Endothelial cell of umbilical vein (primary cell): ENCODE measurements around the gene ZNF681. TPM values are rescaled to one million over a fixed set of nuclear protein-coding genes. Genes with fewer than 3 reads are reported as not detected.
"Not testable (repeated sequence)": the region's sequence is repeated elsewhere in the genome, so short reads cannot be mapped to it uniquely, and the experiment has no call there.

Experiments used
- BruUV-seq: library from RNA; stranded (reverse); fragments of 400-500 nt; replicated peaks from 2 replicates; lab custom pipeline; 2021; lab: Mats Ljungman, UMichigan
- CTCF ChIA-PET: fragments of 300-600, 350-600 bp; sonication (Branson Sonifier 250); formaldehyde crosslinking; loops from one replicate; lab custom pipeline; 2021; ENCODE audit warnings: antibody characterized with exemption, inconsistent platforms; lab: Charles Lee
- POLR2A ChIA-PET: fragments of 300-600, 350-600 bp; sonication (Branson Sonifier 250); formaldehyde crosslinking; loops from one replicate; lab custom pipeline; 2021; ENCODE audit warnings: antibody characterized with exemption, inconsistent platforms; lab: Charles Lee
- DNase-seq: peaks from one replicate; pipeline ENCODE4 v3.0.0-alpha.2; 2011; ENCODE audit warnings: low read depth, low spot score
- FAIRE-seq: peaks from 2 replicates; lab custom pipeline; 2011; peaks lifted over from hg19 to GRCh38; lab: Jason Lieb, UNC
- H2AFZ ChIP-seq: 2 replicates; pipeline ENCODE4 v1.6.0; 2012; ENCODE audit warnings: low read depth, low read length, control low read depth, inconsistent platforms
- H3K27ac ChIP-seq: 2 replicates; pipeline ENCODE4 v1.5.1; 2011; ENCODE audit warnings: low read depth, mild to moderate bottlenecking, control low read depth, low read length, moderate library complexity; ENCODE audit not compliant: insufficient read depth
- H3K27me3 ChIP-seq, 2 experiments: 2 replicates each; pipeline versions ENCODE4 v1.6.0 to v1.6.1; 2011; ENCODE audit warnings: low read length in 2 of 2, mixed read lengths in 1 of 2; ENCODE audit not compliant: control insufficient read depth in 2 of 2, insufficient read depth in 2 of 2
- H3K36me3 ChIP-seq, 2 experiments: 2 replicates in 1 of 2; 3 replicates in 1 of 2; pipeline ENCODE4 v1.5.1; 2011; ENCODE audit warnings: low read length in 2 of 2, mild to moderate bottlenecking in 1 of 2, moderate library complexity in 1 of 2; ENCODE audit not compliant: control insufficient read depth in 2 of 2, insufficient read depth in 2 of 2; ENCODE audit errors: extremely low read depth in 1 of 2
- H3K4me1 ChIP-seq: 3 replicates; pipeline ENCODE4 v1.5.1; 2011; ENCODE audit warnings: mild to moderate bottlenecking, low read length; ENCODE audit not compliant: control insufficient read depth, insufficient read depth; ENCODE audit errors: extremely low read depth
- H3K4me2 ChIP-seq: 2 replicates; pipeline ENCODE4 v1.6.1; 2011; ENCODE audit warnings: low read length, control low read depth, mixed read lengths; ENCODE audit not compliant: insufficient read depth
- H3K4me3 ChIP-seq, 3 experiments: fragments of 200-600 bp in 1 of 3; sonication (generic), shearing (Covaris generic) in 1 of 3; replicated peaks in 1 of 3; 2 replicates each; pipeline ENCODE4 v1.5.1; 2011 to 2016; ENCODE audit warnings: control low read depth in 3 of 3, low read length in 3 of 3, mild to moderate bottlenecking in 2 of 3, inconsistent platforms in 1 of 3, low read depth in 1 of 3, moderate library complexity in 1 of 3; ENCODE audit not compliant: insufficient read depth in 1 of 3
- H3K79me2 ChIP-seq: 2 replicates; pipeline ENCODE4 v1.6.0; 2012; ENCODE audit warnings: low read length, inconsistent platforms; ENCODE audit not compliant: control insufficient read depth, insufficient read depth
- H3K9ac ChIP-seq: replicated peaks from 2 replicates; pipeline ENCODE3; 2011; ENCODE audit warnings: low read length, control low read depth; ENCODE audit not compliant: insufficient read depth; ENCODE audit errors: extremely low read depth
- H3K9me1 ChIP-seq: replicated peaks from 3 replicates; pipeline ENCODE4 v1.6.0; 2011; ENCODE audit warnings: mild to moderate bottlenecking, low read length; ENCODE audit not compliant: control insufficient read depth, insufficient read depth; ENCODE audit errors: extremely low read depth
- H3K9me3 ChIP-seq: replicated peaks from 2 replicates; pipeline ENCODE4 v1.5.1; 2012; ENCODE audit warnings: low read length, inconsistent platforms; ENCODE audit not compliant: control insufficient read depth, insufficient read depth
- H4K20me1 ChIP-seq: replicated peaks from 2 replicates; pipeline ENCODE3; 2011; ENCODE audit warnings: mild to moderate bottlenecking, low read length; ENCODE audit not compliant: control insufficient read depth, insufficient read depth; ENCODE audit errors: extremely low read depth
- EZH2 ChIP-seq: IDR thresholded peaks from 2 replicates; pipeline ENCODE4 v1.6.1; 2012; ENCODE audit warnings: borderline replicate concordance, low read depth, mild to moderate bottlenecking, moderate library complexity, low read length, inconsistent platforms; ENCODE audit not compliant: severe bottlenecking
- FOS ChIP-seq: IDR thresholded peaks from 2 replicates; pipeline ENCODE4 v1.6.1; 2011; ENCODE audit warnings: mild to moderate bottlenecking, low read length, moderate library complexity, borderline replicate concordance; ENCODE audit not compliant: insufficient read depth
- GATA2 ChIP-seq: IDR thresholded peaks from 2 replicates; pipeline ENCODE4 v1.7.0; 2011; ENCODE audit warnings: low read depth, mild to moderate bottlenecking, moderate library complexity, mixed read lengths, low read length; ENCODE audit not compliant: insufficient read length, insufficient read depth
- JUN ChIP-seq: IDR thresholded peaks from 2 replicates; pipeline ENCODE4 v1.6.1; 2011; ENCODE audit warnings: borderline replicate concordance, low read depth; ENCODE audit not compliant: insufficient read length, insufficient read depth
- MYC ChIP-seq: IDR thresholded peaks from one replicate; pipeline ENCODE4 v1.6.1; 2011; ENCODE audit warnings: mild to moderate bottlenecking, low read depth, low read length
- POLR2A ChIP-seq: IDR thresholded peaks from 2 replicates; pipeline ENCODE4 v1.6.1; 2012; ENCODE audit warnings: low read depth, mild to moderate bottlenecking, control low read depth, low read length
- POLR2AphosphoS5 ChIP-seq: IDR thresholded peaks from 2 replicates; pipeline ENCODE4 v1.6.1; 2012; ENCODE audit warnings: low read depth, mild to moderate bottlenecking, control low read depth, low read length, moderate library complexity; ENCODE audit not compliant: insufficient read depth
- dilution Hi-C: fragments of 300-500 bp; cut with MboI; formaldehyde crosslinking; loops from one replicate; pipeline ENCODE4 v1.15.0; 2019; ENCODE audit warnings: low sequenced_read_pairs; ENCODE audit not compliant: extremely low pct_ligation_motif_present
- intact Hi-C: fragments of 100-400 bp; cut with micrococcal nuclease; formaldehyde crosslinking; loops from one replicate; pipeline ENCODE4 v1.10.0; 2022
- polyA plus RNA-seq, 4 experiments: library from polyadenylated mRNA; depleted of rRNA in 3 of 4; stranded (reverse) in 3 of 4; unstranded in 1 of 4; fragments of >200 nt; gene quantifications; 2 replicates each; pipeline versions ENCODE4 v1.2.1 to v1.2.3, GENCODE V29; 2011 to 2012; ENCODE audit warnings: missing spikeins in 1 of 4
- total RNA-seq: library from RNA; stranded (reverse); gene quantifications from 2 replicates; pipeline ENCODE4 v1.2.3, GENCODE V29; 2021
- TF ChIP-seq, protein P1 (sequence below): IDR thresholded peaks from 2 replicates; pipeline ENCODE4 v1.6.1; 2011; ENCODE audit not compliant: insufficient read depth, insufficient read length
- TF ChIP-seq, protein P2 (sequence below), 2 donors: IDR thresholded peaks; 1 replicate in 1 of 2; 2 replicates in 1 of 2; pipeline ENCODE4 v1.5.1; 2011; ENCODE audit warnings: low read length in 2 of 2, mild to moderate bottlenecking in 2 of 2, moderate library complexity in 2 of 2, control low read depth in 1 of 2, inconsistent platforms in 1 of 2, low read depth in 1 of 2; ENCODE audit not compliant: insufficient read depth in 1 of 2; ENCODE audit errors: extremely low read depth in 1 of 2

Gene ZNF681
- total and polyA plus RNA-seq, 2 donors (not counting 3 experiments of a cell fraction or from before 2014, with no cell fraction given), result 0.07 to 1.9 TPM

DNA sequence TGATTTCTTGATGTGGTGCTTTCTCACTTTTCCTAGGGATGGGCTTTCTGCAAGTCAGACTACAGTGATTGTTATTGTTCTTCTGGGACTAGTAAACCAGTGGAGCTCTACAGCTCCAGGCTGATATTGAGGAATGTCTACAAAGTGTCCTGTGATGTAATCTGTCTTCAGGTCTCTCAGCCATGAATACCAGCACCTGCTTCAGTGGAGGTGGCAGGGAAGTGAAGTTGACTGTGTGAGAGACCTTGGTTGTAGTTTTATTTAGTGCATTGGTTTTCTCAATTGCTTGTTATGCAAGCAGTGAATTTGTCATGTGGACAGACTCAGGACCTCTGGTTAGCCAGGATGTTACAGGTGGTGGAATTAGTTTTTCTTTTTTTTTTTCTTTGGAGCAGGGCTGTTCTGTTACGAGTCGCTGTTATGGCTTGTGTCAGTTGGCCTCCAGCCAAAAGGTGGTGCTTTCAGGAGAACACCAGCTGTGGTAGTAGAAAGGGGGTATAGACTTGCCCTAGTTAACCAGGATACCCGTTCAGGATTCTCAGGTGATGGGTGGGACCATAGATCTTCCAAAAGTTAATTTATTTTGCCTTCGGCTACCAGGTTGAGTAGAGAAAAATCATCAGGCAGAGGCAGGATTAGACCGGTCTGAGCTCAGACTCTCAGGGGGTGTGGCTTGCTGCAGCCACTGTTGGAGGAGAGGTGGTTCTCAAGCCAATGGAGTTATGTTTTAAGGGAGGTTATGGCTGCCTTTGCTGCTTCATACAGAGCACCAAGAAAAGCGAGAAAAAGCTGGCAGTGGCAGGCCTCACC, 59.8 kb downstream of the ZNF681 start:
- Histone ChIP-seq H3K9me3 (peaks cover 2% of the 10 kb centered on the region), H3K4me3 (no peak overlapping the region), H3K27me3 (no peaks in the 10 kb centered on the region), H3K27ac (no peak overlapping the region), H3K9me1 (no peaks in the 10 kb centered on the region), H3K4me2 (no peak overlapping the region), H3K36me3 (no peaks in the 10 kb centered on the region), H4K20me1 (no peaks in the 10 kb centered on the region), H3K4me1 (no peaks in the 10 kb centered on the region), H2AFZ (no peak overlapping the region), H3K9ac (no peak overlapping the region), H3K79me2 (no peaks in the 10 kb centered on the region)
- ChIA-PET CTCF (no interaction called here), POLR2A (no interaction called here)
- dilution Hi-C loops, result no loop called here
- intact Hi-C loops, result no loop called here
- no peak for FAIRE-seq
- no peak for TF ChIP-seq FOS
- TF ChIP-seq EZH2, result no peak
- TF ChIP-seq POLR2A, result no peak
- TF ChIP-seq, protein P1, sequence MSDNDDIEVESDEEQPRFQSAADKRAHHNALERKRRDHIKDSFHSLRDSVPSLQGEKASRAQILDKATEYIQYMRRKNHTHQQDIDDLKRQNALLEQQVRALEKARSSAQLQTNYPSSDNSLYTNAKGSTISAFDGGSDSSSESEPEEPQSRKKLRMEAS, result no peak
- TF ChIP-seq MYC, result no peak
- TF ChIP-seq JUN, result no peak
- TF ChIP-seq, protein P2, sequence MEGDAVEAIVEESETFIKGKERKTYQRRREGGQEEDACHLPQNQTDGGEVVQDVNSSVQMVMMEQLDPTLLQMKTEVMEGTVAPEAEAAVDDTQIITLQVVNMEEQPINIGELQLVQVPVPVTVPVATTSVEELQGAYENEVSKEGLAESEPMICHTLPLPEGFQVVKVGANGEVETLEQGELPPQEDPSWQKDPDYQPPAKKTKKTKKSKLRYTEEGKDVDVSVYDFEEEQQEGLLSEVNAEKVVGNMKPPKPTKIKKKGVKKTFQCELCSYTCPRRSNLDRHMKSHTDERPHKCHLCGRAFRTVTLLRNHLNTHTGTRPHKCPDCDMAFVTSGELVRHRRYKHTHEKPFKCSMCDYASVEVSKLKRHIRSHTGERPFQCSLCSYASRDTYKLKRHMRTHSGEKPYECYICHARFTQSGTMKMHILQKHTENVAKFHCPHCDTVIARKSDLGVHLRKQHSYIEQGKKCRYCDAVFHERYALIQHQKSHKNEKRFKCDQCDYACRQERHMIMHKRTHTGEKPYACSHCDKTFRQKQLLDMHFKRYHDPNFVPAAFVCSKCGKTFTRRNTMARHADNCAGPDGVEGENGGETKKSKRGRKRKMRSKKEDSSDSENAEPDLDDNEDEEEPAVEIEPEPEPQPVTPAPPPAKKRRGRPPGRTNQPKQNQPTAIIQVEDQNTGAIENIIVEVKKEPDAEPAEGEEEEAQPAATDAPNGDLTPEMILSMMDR (IDR thresholded peaks at IDR 0.05; ENCODE audit: extremely low read depth in 1 of 2, insufficient read depth in 1 of 2, low read depth in 1 of 2, low read length in 2 of 2), result no peak
- no peak for TF ChIP-seq POLR2AphosphoS5
- TF ChIP-seq GATA2, result no peak
- no TSS peak for BruUV-seq
- DNase-seq, result no peak

DNA sequence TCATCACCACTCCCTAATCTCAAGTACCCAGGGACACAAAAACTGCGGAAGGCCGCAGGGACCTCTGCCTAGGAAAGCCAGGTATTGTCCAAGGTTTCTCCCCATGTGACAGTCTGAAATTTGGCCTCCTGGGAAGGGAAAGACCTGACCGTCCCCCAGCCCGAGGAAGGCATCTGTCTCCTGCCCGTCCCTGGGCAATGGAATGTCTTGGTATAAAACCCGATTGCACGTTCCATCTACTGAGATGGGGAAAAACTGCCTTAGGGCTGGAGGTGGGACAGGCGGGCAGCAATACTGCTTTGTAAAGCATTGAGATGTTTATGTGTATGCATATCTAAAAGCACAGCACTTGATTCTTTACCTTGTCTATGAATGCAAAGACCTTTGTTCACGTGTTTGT, 65.8 kb downstream of the ZNF681 start:
- BruUV-seq, result not testable (repeated sequence)

More for the DNA sequence above, 65.8 kb downstream of the ZNF681 start:
- POLR2A ChIA-PET, H2AFZ ChIP-seq, intact Hi-C loops, H3K36me3 ChIP-seq, CTCF ChIA-PET, H4K20me1 ChIP-seq, DNase-seq, H3K9me1 ChIP-seq, H3K4me3 ChIP-seq, dilution Hi-C loops, H3K9me3 ChIP-seq, H3K27ac ChIP-seq, FAIRE-seq, H3K9ac ChIP-seq, H3K27me3 ChIP-seq, H3K4me2 ChIP-seq, H3K79me2 ChIP-seq, H3K4me1 ChIP-seq: not testable (repeated sequence)
